H9 (cell line): ENCODE data around the gene UNC119. TPM values are rescaled to one million over a fixed set of nuclear protein-coding genes. Genes with fewer than 3 reads are reported as not detected.

Experiments
- DNase-seq: peaks from one replicate; pipeline ENCODE4 v3.0.0-alpha.2; 2017
- H2AFZ ChIP-seq: one replicate; pipeline ENCODE4 v1.6.1; 2013; ENCODE audit warnings: mild to moderate bottlenecking, low read length, control low read depth, moderate library complexity
- H2AK5ac ChIP-seq: 2 replicates; pipeline ENCODE4 v1.6.1; 2013; ENCODE audit warnings: low read length, control low read depth, mixed read lengths; ENCODE audit not compliant: insufficient read length
- H2BK120ac ChIP-seq: one replicate; pipeline ENCODE4 v1.6.1; 2013; ENCODE audit warnings: low read depth, mild to moderate bottlenecking, low read length, control low read depth, inconsistent platforms; ENCODE audit not compliant: poor library complexity, severe bottlenecking
- H2BK12ac ChIP-seq: 2 replicates; pipeline ENCODE4 v1.6.1; 2013; ENCODE audit warnings: low read length, control low read depth, mixed read lengths, low read depth; ENCODE audit not compliant: insufficient read length
- H2BK15ac ChIP-seq: 2 replicates; pipeline ENCODE4 v1.6.1; 2013; ENCODE audit warnings: low read depth, low read length, control low read depth
- H2BK20ac ChIP-seq: one replicate; pipeline ENCODE4 v1.6.1; 2013; ENCODE audit warnings: low read depth, mild to moderate bottlenecking, low read length, control low read depth, inconsistent platforms; ENCODE audit not compliant: poor library complexity, severe bottlenecking
- H2BK5ac ChIP-seq: 2 replicates; pipeline ENCODE4 v1.6.1; 2013; ENCODE audit warnings: low read length, control low read depth, mixed read lengths; ENCODE audit not compliant: insufficient read length
- H3K14ac ChIP-seq: 2 replicates; pipeline ENCODE4 v1.6.1; 2013; ENCODE audit warnings: low read length, control low read depth; ENCODE audit not compliant: insufficient read depth
- H3K18ac ChIP-seq: 2 replicates; pipeline ENCODE4 v1.6.1; 2013; ENCODE audit warnings: low read depth, mild to moderate bottlenecking, mixed read lengths, low read length, control low read depth; ENCODE audit not compliant: insufficient read length
- H3K23ac ChIP-seq: 2 replicates; pipeline ENCODE4 v1.6.1; 2013; ENCODE audit warnings: low read length, control low read depth, mixed read lengths, low read depth; ENCODE audit not compliant: insufficient read length
- H3K23me2 ChIP-seq: 2 replicates; pipeline ENCODE4 v1.6.1; 2013; ENCODE audit warnings: low read depth, mild to moderate bottlenecking, mixed read lengths, low read length, control low read depth; ENCODE audit not compliant: insufficient read length, poor library complexity, severe bottlenecking
- H3K27ac ChIP-seq: 2 replicates; pipeline ENCODE4 v1.5.1; 2013; ENCODE audit warnings: low read length, control low read depth, mixed read lengths, low read depth; ENCODE audit not compliant: insufficient read length
- H3K27me3 ChIP-seq: 2 replicates; pipeline ENCODE4 v1.6.1; 2013; ENCODE audit warnings: low read length, control low read depth, inconsistent platforms; ENCODE audit not compliant: insufficient read depth
- H3K4ac ChIP-seq: 2 replicates; pipeline ENCODE4 v1.6.1; 2013; ENCODE audit warnings: low read depth, mild to moderate bottlenecking, control low read depth, inconsistent platforms, low read length, moderate library complexity
- H3K4me1 ChIP-seq: 2 replicates; pipeline ENCODE4 v1.6.1; 2013; ENCODE audit warnings: low read length, control low read depth, inconsistent platforms; ENCODE audit not compliant: insufficient read depth
- H3K4me2 ChIP-seq: 2 replicates; pipeline ENCODE4 v1.6.1; 2013; ENCODE audit warnings: low read length, control low read depth, mixed read lengths; ENCODE audit not compliant: insufficient read length, insufficient read depth
- H3K56ac ChIP-seq: 2 replicates; pipeline ENCODE4 v1.6.1; 2013; ENCODE audit warnings: low read depth, mild to moderate bottlenecking, mixed read lengths, low read length, control low read depth; ENCODE audit not compliant: insufficient read length
- H3K79me1 ChIP-seq: 2 replicates; pipeline ENCODE4 v1.6.1; 2013; ENCODE audit warnings: low read depth, mild to moderate bottlenecking, moderate library complexity, low read length, control low read depth, inconsistent platforms; ENCODE audit not compliant: insufficient read depth, poor library complexity, severe bottlenecking
- H3K79me2 ChIP-seq: 2 replicates; pipeline ENCODE4 v1.6.1; 2013; ENCODE audit warnings: low read length, control low read depth, inconsistent platforms; ENCODE audit not compliant: insufficient read depth
- H3K9ac ChIP-seq: 2 replicates; pipeline ENCODE4 v1.6.1; 2013; ENCODE audit warnings: low read length, control low read depth, mixed read lengths; ENCODE audit not compliant: insufficient read length; ENCODE audit errors: extremely low read depth
- H3K9me3 ChIP-seq: one replicate; pipeline ENCODE4 v1.6.1; 2013; ENCODE audit warnings: low read depth, low read length, inconsistent platforms; ENCODE audit not compliant: control insufficient read depth
- H3T11ph ChIP-seq: one replicate; pipeline ENCODE4 v1.6.1; 2013; ENCODE audit warnings: mild to moderate bottlenecking, low read length, control low read depth, inconsistent platforms
- H4K20me1 ChIP-seq: one replicate; pipeline ENCODE4 v1.6.1; 2013; ENCODE audit not compliant: control insufficient read depth, insufficient read length, insufficient read depth
- H4K5ac ChIP-seq: 2 replicates; pipeline ENCODE4 v1.6.1; 2013; ENCODE audit warnings: low read depth, mild to moderate bottlenecking, mixed read lengths, low read length, control low read depth; ENCODE audit not compliant: insufficient read length
- H4K8ac ChIP-seq: replicated peaks from 2 replicates; pipeline ENCODE4 v1.6.1; 2013; ENCODE audit warnings: low read length, control low read depth, mixed read lengths, low read depth; ENCODE audit not compliant: insufficient read length
- H4K91ac ChIP-seq: 2 replicates; pipeline ENCODE4 v1.6.1; 2013; ENCODE audit warnings: low read depth, mild to moderate bottlenecking, moderate library complexity, mixed read lengths, low read length, control low read depth; ENCODE audit not compliant: insufficient read length
- H3K27ac Mint-ChIP-seq, 3 experiments: 2 replicates in 2 of 3; 3 replicates in 1 of 3; pipeline ENCODE4 v1.8.0; 2020 to 2021; ENCODE audit warnings: mixed read lengths in 3 of 3, mild to moderate bottlenecking in 1 of 3, moderate library complexity in 1 of 3
- H3K27me3 Mint-ChIP-seq: 2 replicates; pipeline ENCODE4 v1.8.0; 2021; ENCODE audit warnings: low read depth, mild to moderate bottlenecking, moderate library complexity, mixed read lengths
- H3K36me3 Mint-ChIP-seq, 3 experiments: 2 replicates in 2 of 3; 3 replicates in 1 of 3; pipeline ENCODE4 v1.8.0; 2020 to 2021; ENCODE audit warnings: low read depth in 3 of 3, mixed read lengths in 3 of 3; ENCODE audit not compliant: insufficient read depth in 1 of 3
- H3K4me1 Mint-ChIP-seq, 2 experiments: 2 replicates each; pipeline ENCODE4 v1.8.0; 2020; ENCODE audit warnings: mixed read lengths in 2 of 2
- H3K4me3 Mint-ChIP-seq, 2 experiments: 2 replicates in 1 of 2; 3 replicates in 1 of 2; pipeline ENCODE4 v1.8.0; 2020 to 2021; ENCODE audit warnings: mild to moderate bottlenecking in 2 of 2, mixed read lengths in 2 of 2, moderate library complexity in 1 of 2
- H3K9me3 Mint-ChIP-seq, 2 experiments: 2 replicates in 1 of 2; 3 replicates in 1 of 2; pipeline ENCODE4 v1.8.0; 2020; ENCODE audit warnings: mild to moderate bottlenecking in 2 of 2, mixed read lengths in 2 of 2, moderate library complexity in 1 of 2
- CTCF ChIP-seq: fragments of 200-600 bp; sonication (generic); conservative IDR thresholded peaks from 3 replicates; pipeline ENCODE4 v1.8.0; 2021; ENCODE audit warnings: antibody characterized with exemption, mild to moderate bottlenecking
- WGBS: extraction: QIAGEN DNeasy Blood & Tissue Kit; methylation state at CpG from one replicate; pipeline ENCODE4 v1.1.7; 2013; ENCODE audit warnings: missing lambda C conversion rate, low lambda C conversion rate, mixed read lengths; ENCODE audit not compliant: insufficient read length; ENCODE audit errors: extremely low coverage; 5-methylcytosine and 5-hydroxymethylcytosine counted together
- total RNA-seq: library from RNA; stranded (reverse); gene quantifications from 2 replicates; pipeline ENCODE4 v1.2.1, GENCODE V29; 2021

UNC119 gene
- total RNA-seq, 1 experiment from 2014 or later = 36.9 TPM

GRCh38 chr17:28597606-28598383 is 45.4 kb upstream of the UNC119 start:
- Histone ChIP-seq H4K5ac (no peak overlapping the region), H3K9ac (peak overlapping the region; percentile 84), H3K4ac (no peak overlapping the region), H3K79me1 (no peaks in the 10 kb centered on the region), H3K4me1 (no peaks in the 10 kb centered on the region), H3K9me3 (no peaks in the 10 kb centered on the region), H3K27me3 (no peaks in the 10 kb centered on the region), H3K23ac (no peak overlapping the region), H3K79me2 (no peaks in the 10 kb centered on the region; the same call in 1 of the 2 replicates), H2AK5ac (no peak overlapping the region), H3K27ac (no peak overlapping the region), H3K23me2 (peaks cover 12% of the 10 kb centered on the region), H3K18ac (no peak overlapping the region), H2AFZ (no peak overlapping the region), H4K91ac (no peak overlapping the region), H3T11ph (no peak overlapping the region), H4K20me1 (no peaks in the 10 kb centered on the region), H4K8ac (no peak overlapping the region), H2BK15ac (no peak overlapping the region), H2BK20ac (no peak overlapping the region), H2BK120ac (no peak overlapping the region), H2BK5ac (no peak overlapping the region), H3K14ac (no peak overlapping the region), H2BK12ac (no peak overlapping the region), H3K4me2 (peak overlapping the region; percentile 74), H3K56ac (no peak overlapping the region)
- no peaks in the 10 kb centered on the region for H3K9me3 Mint-ChIP-seq
- TF ChIP-seq CTCF = no peak
- H3K36me3 Mint-ChIP-seq = peaks cover 12 to 29% (median 28%) of the 10 kb centered on the region in 3 experiments; a peak in 6 of 7 replicates
- no CpG with 5 or more reads among the region's 5 CpGs for WGBS
- H3K4me1 Mint-ChIP-seq = peaks cover 16% of the 10 kb centered on the region in 2 experiments
- no peak for DNase-seq
- H3K27me3 Mint-ChIP-seq = no peaks in the 10 kb centered on the region
- peak overlapping the region in 2 of 3 experiments; percentile 99; a peak in 6 of 7 replicates for H3K27ac Mint-ChIP-seq
- peak overlapping the region; percentile 94 to 97 for H3K4me3 Mint-ChIP-seq
